Mesendoderm (in vitro differentiated cells): ENCODE data around the gene GLYR1.
A peak's percentile ranks its signal among the peaks of the same experiment; 100 is the strongest.

Source experiments
- DNase-seq: peaks from one replicate; pipeline ENCODE4 v3.0.0; 2013
- H2AK5ac ChIP-seq: 2 replicates; pipeline ENCODE4 v1.6.1; 2013; ENCODE audit warnings: low read length, inconsistent platforms
- H2BK120ac ChIP-seq: 2 replicates; pipeline ENCODE4 v1.6.1; 2013; ENCODE audit warnings: low read depth, mild to moderate bottlenecking, low read length, moderate library complexity, mixed read lengths
- H2BK15ac ChIP-seq: replicated peaks from 2 replicates; pipeline ENCODE4 v1.6.1; 2013; ENCODE audit warnings: low read depth, mild to moderate bottlenecking, moderate library complexity
- H2BK5ac ChIP-seq: 2 replicates; pipeline ENCODE4 v1.6.1; 2013; ENCODE audit warnings: low read length, inconsistent platforms
- H3K18ac ChIP-seq: 2 replicates; pipeline ENCODE4 v1.6.1; 2013; ENCODE audit warnings: mild to moderate bottlenecking, low read length, mixed read lengths
- H3K23ac ChIP-seq: one replicate; pipeline ENCODE4 v1.6.1; 2013; ENCODE audit warnings: low read length
- H3K27ac ChIP-seq: 2 replicates; pipeline ENCODE4 v1.5.1; 2013; ENCODE audit warnings: low read depth, mild to moderate bottlenecking, inconsistent platforms, low read length, moderate library complexity
- H3K27me3 ChIP-seq: 2 replicates; pipeline ENCODE4 v1.6.1; 2013; ENCODE audit warnings: low read length, control low read depth, mild to moderate bottlenecking, inconsistent platforms; ENCODE audit not compliant: insufficient read depth, poor library complexity
- H3K36me3 ChIP-seq: 2 replicates; pipeline ENCODE4 v1.6.1; 2013; ENCODE audit warnings: low read length, inconsistent platforms; ENCODE audit not compliant: control insufficient read depth, insufficient read depth
- H3K4ac ChIP-seq: one replicate; pipeline ENCODE4 v1.6.1; 2013; ENCODE audit warnings: low read depth, mild to moderate bottlenecking, low read length, moderate library complexity
- H3K4me1 ChIP-seq: 2 replicates; pipeline ENCODE4 v1.6.1; 2013; ENCODE audit warnings: low read depth, low read length, inconsistent platforms; ENCODE audit not compliant: control insufficient read depth
- H3K4me2 ChIP-seq: 2 replicates; pipeline ENCODE4 v1.6.1; 2013; ENCODE audit warnings: low read length
- H3K4me3 ChIP-seq: 2 replicates; pipeline ENCODE4 v1.5.1; 2013; ENCODE audit warnings: mild to moderate bottlenecking, low read length
- H3K56ac ChIP-seq: one replicate; pipeline ENCODE4 v1.6.1; 2013; ENCODE audit warnings: low read length
- H3K79me1 ChIP-seq: 2 replicates; pipeline ENCODE4 v1.6.1; 2013; ENCODE audit warnings: low read length, inconsistent platforms
- H3K79me2 ChIP-seq: 2 replicates; pipeline ENCODE4 v1.6.1; 2013; ENCODE audit warnings: mild to moderate bottlenecking, low read length; ENCODE audit not compliant: control insufficient read depth, insufficient read depth
- H3K9ac ChIP-seq: 2 replicates; pipeline ENCODE4 v1.6.1; 2013; ENCODE audit warnings: low read length, inconsistent platforms
- H4K5ac ChIP-seq: one replicate; pipeline ENCODE4 v1.6.1; 2013; ENCODE audit warnings: low read length
- H4K8ac ChIP-seq: one replicate; pipeline ENCODE4 v1.6.1; 2013; ENCODE audit warnings: low read depth, mild to moderate bottlenecking, control low read depth, low read length, moderate library complexity
- WGBS: extraction: QIAGEN DNeasy Blood & Tissue Kit; methylation state at CpG from one replicate; pipeline ENCODE4 v1.1.7; 2013; ENCODE audit warnings: low lambda C conversion rate, missing lambda C conversion rate; ENCODE audit not compliant: insufficient coverage; ENCODE audit errors: extremely low coverage; 5-methylcytosine and 5-hydroxymethylcytosine counted together

GLYR1 gene

GRCh38 chr16:4826526-4826925 lies 20.6 kb downstream of the GLYR1 start:
- Histone ChIP-seq H3K23ac (no peak overlapping the region), H3K79me2 (no peaks in the 10 kb centered on the region), H3K4me2 (no peak overlapping the region), H3K36me3 (peaks cover 34% of the 10 kb centered on the region), H4K5ac (no peak overlapping the region), H3K4me1 (no peaks in the 10 kb centered on the region), H3K27me3 (no peaks in the 10 kb centered on the region), H3K9ac (no peak overlapping the region), H3K18ac (no peak overlapping the region), H4K8ac (no peak overlapping the region), H3K79me1 (no peaks in the 10 kb centered on the region), H3K4ac (no peak overlapping the region), H2BK15ac (no peak overlapping the region), H2BK120ac (no peak overlapping the region), H3K4me3 (no peak overlapping the region), H2AK5ac (no peak overlapping the region), H2BK5ac (no peak overlapping the region), H3K27ac (no peak overlapping the region), H3K56ac (no peak overlapping the region)
- DNase-seq: no peak
- no CpG with 5 or more reads among the region's 4 CpGs for WGBS

GRCh38 chr16:4825196-4825595 lies 21.9 kb downstream of the GLYR1 start:
- Histone ChIP-seq H3K23ac (no peak overlapping the region), H3K4me3 (no peak overlapping the region), H2BK5ac (no peak overlapping the region), H3K79me2 (no peaks in the 10 kb centered on the region), H3K27ac (no peak overlapping the region), H3K79me1 (no peaks in the 10 kb centered on the region), H3K4ac (no peak overlapping the region), H4K8ac (no peak overlapping the region), H3K4me1 (no peaks in the 10 kb centered on the region), H4K5ac (no peak overlapping the region), H3K27me3 (no peaks in the 10 kb centered on the region), H3K56ac (no peak overlapping the region), H3K9ac (no peak overlapping the region), H3K18ac (no peak overlapping the region), H3K36me3 (peaks cover 31% of the 10 kb centered on the region), H2BK120ac (no peak overlapping the region), H2AK5ac (no peak overlapping the region), H3K4me2 (no peak overlapping the region), H2BK15ac (no peak overlapping the region)
- no peak for DNase-seq
- no CpG with 5 or more reads among the region's 8 CpGs for WGBS

- Histone ChIP-seq H3K36me3 (peaks cover 23% of the 10 kb centered on the region), H3K27me3 (no peaks in the 10 kb centered on the region), H3K79me2 (no peaks in the 10 kb centered on the region), H3K27ac (no peak overlapping the region), H4K5ac (no peak overlapping the region), H2BK5ac (no peak overlapping the region), H3K4me2 (no peak overlapping the region), H2AK5ac (no peak overlapping the region), H3K23ac (no peak overlapping the region), H2BK120ac (no peak overlapping the region), H3K56ac (no peak overlapping the region), H2BK15ac (no peak overlapping the region), H4K8ac (no peak overlapping the region), H3K18ac (no peak overlapping the region), H3K4ac (no peak overlapping the region), H3K9ac (no peak overlapping the region), H3K79me1 (no peaks in the 10 kb centered on the region), H3K4me1 (no peaks in the 10 kb centered on the region), H3K4me3 (no peak overlapping the region)
- DNase-seq: no peak
- no CpG with 5 or more reads among the region's 6 CpGs for WGBS
These were observed 26.4 kb downstream of the GLYR1 start for GRCh38 chr16:4820652-4821051.

DNA sequence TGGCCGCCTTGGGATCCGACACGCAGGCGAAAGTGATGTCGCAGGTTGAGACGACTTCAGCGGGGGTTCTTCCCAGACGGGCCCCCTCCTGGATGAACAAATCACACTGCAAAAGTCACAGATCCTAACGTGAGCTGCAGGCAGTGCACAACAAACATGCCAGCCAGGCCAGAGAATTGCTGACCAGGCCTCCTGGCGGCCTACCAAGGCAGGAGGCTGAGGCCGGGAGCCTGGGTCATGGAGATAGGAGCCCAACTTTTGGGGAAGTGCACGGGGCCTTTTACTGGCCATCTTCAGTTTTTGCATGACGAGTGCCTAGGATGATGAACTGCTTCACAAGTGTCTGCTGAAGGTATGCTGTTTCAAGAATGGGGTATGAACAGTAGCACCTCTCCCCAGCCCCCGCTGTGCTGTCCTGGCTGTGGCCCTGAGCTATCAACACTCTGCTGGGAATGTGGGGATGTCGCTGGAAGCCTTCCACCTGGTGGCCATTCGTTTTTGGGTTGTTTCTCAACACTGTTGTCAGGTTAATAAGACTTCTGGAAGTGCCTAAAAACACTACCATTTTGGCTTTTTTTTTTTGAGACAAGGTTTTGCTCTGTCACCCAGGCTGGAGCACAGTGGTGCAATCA lies 32.4 kb downstream of the GLYR1 start:
- Histone ChIP-seq H4K8ac (no peak overlapping the region), H2BK5ac (no peak overlapping the region), H3K79me2 (no peaks in the 10 kb centered on the region), H3K4me1 (no peaks in the 10 kb centered on the region), H3K23ac (no peak overlapping the region), H3K27me3 (no peaks in the 10 kb centered on the region), H3K4me2 (no peak overlapping the region), H3K79me1 (no peaks in the 10 kb centered on the region), H3K18ac (no peak overlapping the region), H3K4ac (no peak overlapping the region), H2BK15ac (no peak overlapping the region), H3K56ac (no peak overlapping the region), H2BK120ac (no peak overlapping the region), H3K4me3 (no peak overlapping the region), H4K5ac (no peak overlapping the region), H2AK5ac (no peak overlapping the region), H3K9ac (no peak overlapping the region), H3K27ac (no peak overlapping the region), H3K36me3 (peaks cover 22% of the 10 kb centered on the region)
- DNase-seq: peak; percentile 30
- no CpG with 5 or more reads among the region's 16 CpGs for WGBS

GRCh38 chr16:4814046-4814445 lies 33.0 kb downstream of the GLYR1 start:
- Histone ChIP-seq H2AK5ac (no peak overlapping the region), H3K79me1 (no peaks in the 10 kb centered on the region), H3K4me3 (no peak overlapping the region), H3K27ac (no peak overlapping the region), H3K56ac (no peak overlapping the region), H3K4me1 (no peaks in the 10 kb centered on the region), H3K9ac (no peak overlapping the region), H3K4me2 (no peak overlapping the region), H2BK15ac (no peak overlapping the region), H2BK120ac (no peak overlapping the region), H2BK5ac (no peak overlapping the region), H4K5ac (no peak overlapping the region), H3K4ac (no peak overlapping the region), H3K36me3 (peaks cover 20% of the 10 kb centered on the region), H3K18ac (no peak overlapping the region), H3K23ac (no peak overlapping the region), H3K79me2 (no peaks in the 10 kb centered on the region), H4K8ac (no peak overlapping the region), H3K27me3 (no peaks in the 10 kb centered on the region)
- DNase-seq: no peak

GRCh38 chr16:4813251-4814003 lies 33.7 kb downstream of the GLYR1 start:
- Histone ChIP-seq H3K23ac (no peak overlapping the region), H3K27me3 (no peaks in the 10 kb centered on the region), H2AK5ac (no peak overlapping the region), H2BK120ac (no peak overlapping the region), H4K5ac (no peak overlapping the region), H3K9ac (no peak overlapping the region), H3K4me1 (no peaks in the 10 kb centered on the region), H4K8ac (no peak overlapping the region), H3K27ac (no peak overlapping the region), H3K36me3 (peaks cover 20% of the 10 kb centered on the region), H3K4ac (no peak overlapping the region), H3K56ac (no peak overlapping the region), H3K18ac (no peak overlapping the region), H3K79me1 (no peaks in the 10 kb centered on the region), H2BK5ac (no peak overlapping the region), H3K79me2 (no peaks in the 10 kb centered on the region), H2BK15ac (no peak overlapping the region), H3K4me3 (no peak overlapping the region), H3K4me2 (no peak overlapping the region)
- no CpG with 5 or more reads among the region's 16 CpGs for WGBS
- no peak for DNase-seq
